ENCODE data around the gene PPY. TPM values are rescaled to one million over a fixed set of nuclear protein-coding genes. Genes with fewer than 3 reads are reported as not detected.
"Not testable (repeated sequence)": the region's sequence is repeated elsewhere in the genome, so short reads cannot be mapped to it uniquely, and the experiment has no call there.

Gene PPY
- total RNA-seq, 1 donor from 2014 or later: not detected

- Histone ChIP-seq H3K36me3 (ENCODE audit: control insufficient read depth, insufficient read depth, low read length) (no peaks in the 10 kb centered on the region), H3K4me3 (ENCODE audit: low read depth, low read length) (peak overlapping the region; percentile 35), H3K27me3 (ENCODE audit: control insufficient read depth, insufficient read depth, low read length) (peaks cover 3% of the 10 kb centered on the region)
- no peak for DNase-seq (ENCODE audit: low read depth)
- no peak for TF ChIP-seq CTCF (IDR thresholded peaks at IDR 0.05; ENCODE audit: insufficient read depth, low read length, poor library complexity, severe bottlenecking)
These were observed 41.2 kb downstream of the PPY start for GRCh38 chr17:43900858-43901754.

GRCh38 chr17:43900183-43900857 is 42.0 kb downstream of the PPY start:
- no peak for DNase-seq (ENCODE audit: low read depth)
- no peak for TF ChIP-seq CTCF (IDR thresholded peaks at IDR 0.05; ENCODE audit: insufficient read depth, low read length, poor library complexity, severe bottlenecking)
- peak overlapping the region; percentile 35 for H3K4me3 ChIP-seq (ENCODE audit: low read depth, low read length)
- no peaks in the 10 kb centered on the region for H3K36me3 ChIP-seq (ENCODE audit: control insufficient read depth, insufficient read depth, low read length)
- no peaks in the 10 kb centered on the region for H3K27me3 ChIP-seq (ENCODE audit: control insufficient read depth, insufficient read depth, low read length)

- Histone ChIP-seq H3K27me3 (ENCODE audit: control insufficient read depth, insufficient read depth, low read length) (no peaks in the 10 kb centered on the region), H3K36me3 (ENCODE audit: control insufficient read depth, insufficient read depth, low read length) (no peaks in the 10 kb centered on the region), H3K4me3 (ENCODE audit: low read depth, low read length) (no peak overlapping the region)
- no peak for DNase-seq (ENCODE audit: low read depth)
- no peak for TF ChIP-seq CTCF (IDR thresholded peaks at IDR 0.05; ENCODE audit: insufficient read depth, low read length, poor library complexity, severe bottlenecking)
These were observed 43.8 kb downstream of the PPY start for GRCh38 chr17:43898446-43898845.

- TF ChIP-seq CTCF (IDR thresholded peaks at IDR 0.05; ENCODE audit: insufficient read depth, low read length, poor library complexity, severe bottlenecking): no peak
- Histone ChIP-seq H3K36me3 (ENCODE audit: control insufficient read depth, insufficient read depth, low read length) (no peaks in the 10 kb centered on the region), H3K27me3 (ENCODE audit: control insufficient read depth, insufficient read depth, low read length) (no peaks in the 10 kb centered on the region), H3K4me3 (ENCODE audit: low read depth, low read length) (no peak overlapping the region)
- no peak for DNase-seq (ENCODE audit: low read depth)
These were observed 44.4 kb downstream of the PPY start for GRCh38 chr17:43897831-43898230.

GRCh38 chr17:43894494-43894893 is 47.8 kb downstream of the PPY start:
- not testable (repeated sequence) for H3K27me3 ChIP-seq (ENCODE audit: control insufficient read depth, insufficient read depth, low read length); H3K4me3 ChIP-seq (ENCODE audit: low read depth, low read length); DNase-seq (ENCODE audit: low read depth)

GRCh38 chr17:43892647-43892952 is 49.7 kb downstream of the PPY start:
- H3K27me3 ChIP-seq (ENCODE audit: control insufficient read depth, insufficient read depth, low read length): no peaks in the 10 kb centered on the region
- no peak for DNase-seq (ENCODE audit: low read depth)
- H3K36me3 ChIP-seq (ENCODE audit: control insufficient read depth, insufficient read depth, low read length): no peaks in the 10 kb centered on the region
- no peak for TF ChIP-seq CTCF (IDR thresholded peaks at IDR 0.05; ENCODE audit: insufficient read depth, low read length, poor library complexity, severe bottlenecking)
- no peak overlapping the region for H3K4me3 ChIP-seq (ENCODE audit: low read depth, low read length)

More at GRCh38 chr17:43894494-43894893, 47.8 kb downstream of the PPY start:
- H3K36me3 ChIP-seq (ENCODE audit: control insufficient read depth, insufficient read depth, low read length): not testable (repeated sequence)

Data from kidney epithelial cell (primary cell).